ENCODE results near the gene DENND1A.

The DENND1A gene

DNA sequence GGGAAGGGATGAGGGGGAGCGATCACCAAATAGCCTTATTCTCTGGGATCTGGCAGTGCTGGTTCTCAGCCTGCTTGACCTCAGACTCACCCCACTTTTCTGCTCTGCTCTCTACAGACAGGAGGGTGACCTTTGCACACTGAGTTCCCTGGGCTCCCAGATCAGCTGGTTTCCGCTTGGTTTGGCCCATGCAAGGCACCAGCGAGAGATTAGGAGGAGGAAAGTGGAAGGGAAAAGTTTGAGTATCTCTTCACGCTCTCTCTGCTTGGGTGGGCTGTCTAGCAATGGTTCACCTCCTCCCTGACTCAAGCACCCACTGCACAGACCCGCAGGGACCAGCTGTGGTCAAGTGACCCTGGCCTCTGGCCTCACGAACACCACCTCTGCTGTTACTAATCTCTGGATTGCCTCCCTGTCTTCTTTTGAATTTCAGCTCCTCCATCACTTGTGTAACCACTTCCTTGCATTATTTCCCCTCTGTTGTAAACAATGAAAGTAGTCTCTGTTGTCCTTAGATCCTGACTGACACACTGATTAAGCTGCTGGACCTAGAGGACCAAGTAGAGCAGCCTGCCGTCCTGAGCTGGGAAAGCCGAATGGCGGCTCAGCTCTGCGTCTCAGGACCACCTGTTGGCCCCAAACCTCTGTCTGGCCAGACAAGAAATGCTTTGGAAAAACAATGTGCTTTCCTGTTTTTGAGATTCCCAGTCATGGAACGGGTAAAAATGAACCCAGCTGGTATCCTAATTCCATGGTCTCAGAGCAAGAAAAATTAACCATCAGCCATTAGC, 387.3 kb downstream of the DENND1A start:
- no peak for TF ChIP-seq ZNF274 (IDR thresholded peaks at IDR 0.05; ENCODE audit: low read depth, low read length)
- no peak overlapping the region for H3K4me3 ChIP-seq (ENCODE audit: low read length)

DNA sequence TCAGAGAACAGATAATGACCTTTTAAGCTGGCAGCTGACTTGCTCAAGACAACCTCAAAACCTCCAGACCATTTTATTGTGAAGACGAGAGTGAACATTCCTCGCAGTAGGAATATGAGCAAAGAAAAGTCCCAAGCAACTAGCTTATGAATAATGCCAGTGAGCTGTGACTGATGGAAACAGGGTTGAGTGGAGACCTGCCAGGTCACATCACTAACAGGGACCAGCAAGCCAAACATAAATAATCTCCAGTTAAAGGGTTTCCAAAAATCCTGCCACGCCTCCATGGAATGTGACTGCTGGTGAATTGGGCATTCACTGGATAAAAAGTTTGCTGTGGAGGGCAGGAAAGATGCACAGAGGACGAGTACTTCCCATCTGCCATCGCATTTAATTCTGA, 388.5 kb downstream of the DENND1A start:
- TF ChIP-seq ZNF274 (IDR thresholded peaks at IDR 0.05; ENCODE audit: low read depth, low read length): no peak
- H3K4me3 ChIP-seq (ENCODE audit: low read length): no peak overlapping the region

DNA sequence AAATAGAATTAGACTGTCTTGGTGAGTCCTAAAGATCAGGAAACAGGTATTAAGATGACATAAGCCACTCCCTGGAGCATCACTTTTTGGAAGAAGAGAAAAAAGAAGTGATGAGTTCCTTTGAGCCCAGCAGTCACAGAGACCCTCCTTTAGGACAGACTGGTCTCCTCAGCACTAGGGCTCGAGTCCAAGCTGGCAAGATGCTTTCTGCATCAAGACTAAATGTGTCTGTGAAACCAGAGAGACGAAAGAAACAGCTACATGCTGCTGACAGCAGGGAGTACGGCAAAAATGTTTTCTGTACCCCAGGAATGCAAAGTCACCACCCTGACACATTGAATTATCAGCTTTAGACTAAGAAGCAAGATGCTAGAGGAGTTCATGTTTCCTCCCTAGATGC, 389.5 kb downstream of the DENND1A start:
- TF ChIP-seq ZNF274 (IDR thresholded peaks at IDR 0.05; ENCODE audit: low read depth, low read length): no peak
- no peak overlapping the region for H3K4me3 ChIP-seq (ENCODE audit: low read length)

DNA sequence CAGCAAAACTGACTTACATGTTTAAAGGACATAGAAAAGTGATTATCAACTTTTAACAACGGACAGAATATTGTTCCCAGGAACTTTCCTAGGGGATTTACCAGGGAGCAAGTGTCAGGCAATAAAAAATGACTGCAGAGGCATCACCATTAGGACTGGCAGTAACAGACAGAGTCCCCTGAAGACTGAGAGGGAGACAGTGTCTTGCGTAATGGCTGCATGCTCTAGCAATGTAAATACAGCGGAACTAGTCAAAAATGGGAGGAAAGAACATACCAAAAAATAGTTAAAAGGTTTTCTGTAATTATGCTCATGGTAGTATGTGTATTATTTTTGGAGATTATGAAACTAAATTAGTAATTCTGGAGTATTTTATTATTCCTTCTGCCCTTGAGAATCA, 392.1 kb downstream of the DENND1A start:
- TF ChIP-seq ZNF274 (IDR thresholded peaks at IDR 0.05; ENCODE audit: low read depth, low read length): no peak
- H3K4me3 ChIP-seq (ENCODE audit: low read length): no peak overlapping the region

DNA sequence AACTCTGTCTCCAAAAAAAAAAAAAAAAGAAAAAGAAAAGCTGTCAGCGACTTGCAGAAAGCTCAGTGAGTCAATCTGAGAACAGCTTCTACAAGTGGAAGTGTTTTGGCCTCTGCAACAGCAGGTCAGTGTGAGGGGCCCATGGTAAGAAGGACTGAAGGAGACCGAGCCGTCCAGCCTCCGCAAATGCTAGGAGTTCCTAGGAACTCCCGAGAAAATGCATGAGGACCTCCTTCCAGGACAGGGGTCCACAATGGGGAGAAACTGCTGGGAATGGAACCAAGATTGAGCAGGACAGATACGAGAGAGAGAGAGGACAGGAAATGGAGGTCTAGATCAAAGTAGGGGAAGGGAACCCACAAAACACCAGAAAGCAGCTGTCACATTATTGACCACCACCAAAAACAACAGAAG, 393.5 kb downstream of the DENND1A start:
- no peak for TF ChIP-seq ZNF274 (IDR thresholded peaks at IDR 0.05; ENCODE audit: low read depth, low read length)
- no peak overlapping the region for H3K4me3 ChIP-seq (ENCODE audit: low read length)

DNA sequence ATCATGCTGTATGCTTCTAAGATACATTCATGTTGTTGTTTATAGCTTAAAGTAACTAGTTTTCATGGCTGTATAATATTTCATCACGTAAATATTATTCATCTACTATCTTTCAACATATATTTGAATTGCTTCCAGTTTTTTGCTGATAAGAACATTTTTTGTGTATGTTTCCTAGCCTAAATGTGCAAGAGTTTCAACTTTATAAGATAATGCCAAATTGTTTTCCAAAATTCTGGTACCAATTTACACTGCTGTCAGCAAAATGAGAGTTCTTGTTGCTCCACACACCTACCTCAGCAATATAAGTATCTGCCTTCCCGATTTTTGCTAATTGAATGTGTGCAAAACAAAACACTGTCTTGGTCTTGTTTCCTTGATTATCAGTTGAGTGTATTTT, 395.6 kb downstream of the DENND1A start:
- no peak for TF ChIP-seq ZNF274 (IDR thresholded peaks at IDR 0.05; ENCODE audit: low read depth, low read length)

DNA sequence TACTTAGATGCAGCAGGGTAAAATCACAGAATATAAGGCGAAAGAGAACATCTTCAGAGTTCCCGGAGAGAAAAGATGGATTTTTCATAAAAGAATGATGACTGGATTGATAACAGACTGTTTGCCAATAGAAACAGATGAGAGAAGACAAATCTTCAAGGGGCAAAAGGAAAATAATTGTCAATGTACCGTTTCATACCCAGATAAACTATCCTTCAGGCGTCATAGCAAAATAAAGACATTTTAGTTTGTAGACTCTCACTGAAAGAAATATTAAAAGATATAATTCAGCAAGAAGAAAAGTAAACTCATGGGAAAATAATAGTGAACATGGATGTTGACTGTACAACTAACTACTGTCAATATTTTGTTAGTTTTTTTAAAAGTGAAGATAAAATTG, 399.7 kb downstream of the DENND1A start:
- TF ChIP-seq ZNF274 (IDR thresholded peaks at IDR 0.05; ENCODE audit: low read depth, low read length): no peak

More for the DNA sequence above, 395.6 kb downstream of the DENND1A start:
- no peak overlapping the region for H3K4me3 ChIP-seq (ENCODE audit: low read length)

DNA sequence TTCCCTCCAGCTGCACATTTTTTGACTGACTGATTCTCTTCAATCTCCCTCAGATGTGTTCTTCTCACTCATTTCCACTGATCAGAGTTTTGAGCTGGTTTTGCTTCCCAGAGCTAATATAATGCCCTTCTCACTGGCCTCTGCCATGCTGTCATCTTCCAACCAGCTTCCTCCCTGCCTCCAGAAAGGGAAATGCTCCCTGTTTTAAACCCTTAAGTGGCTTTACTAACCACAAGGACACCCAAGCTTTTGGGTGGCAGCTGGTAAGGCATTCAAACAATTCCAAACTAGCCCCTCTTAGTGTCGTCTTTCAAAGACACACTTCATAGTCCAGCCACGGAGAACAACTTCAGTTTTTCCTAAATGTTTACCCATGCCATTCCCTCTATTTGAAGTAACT, 401.4 kb downstream of the DENND1A start:
- no peak overlapping the region for H3K4me3 ChIP-seq (ENCODE audit: low read length)
- TF ChIP-seq ZNF274 (IDR thresholded peaks at IDR 0.05; ENCODE audit: low read depth, low read length): no peak

More for the DNA sequence above, 399.7 kb downstream of the DENND1A start:
- H3K4me3 ChIP-seq (ENCODE audit: low read length): no peak overlapping the region

DNA sequence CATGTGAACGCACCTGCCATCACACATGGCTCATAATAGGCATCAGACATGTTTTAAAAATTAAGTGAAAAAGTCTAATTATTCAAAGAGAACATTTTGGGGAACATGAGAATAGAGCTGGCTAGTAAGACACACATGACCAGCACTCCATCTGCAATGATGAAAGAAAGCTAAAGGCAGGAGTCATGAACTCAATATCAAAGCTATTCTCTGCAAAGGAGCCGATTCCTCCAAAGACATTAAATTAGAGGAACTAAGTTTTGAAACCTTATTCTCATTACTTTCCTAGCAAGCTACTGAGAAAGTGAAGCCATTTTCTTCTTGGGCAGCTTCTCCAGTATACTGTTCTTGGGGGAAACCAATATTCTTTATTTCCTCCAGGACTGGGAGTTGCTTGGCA, 401.9 kb downstream of the DENND1A start:
- TF ChIP-seq ZNF274 (IDR thresholded peaks at IDR 0.05; ENCODE audit: low read depth, low read length): no peak
- no peak overlapping the region for H3K4me3 ChIP-seq (ENCODE audit: low read length)

DNA sequence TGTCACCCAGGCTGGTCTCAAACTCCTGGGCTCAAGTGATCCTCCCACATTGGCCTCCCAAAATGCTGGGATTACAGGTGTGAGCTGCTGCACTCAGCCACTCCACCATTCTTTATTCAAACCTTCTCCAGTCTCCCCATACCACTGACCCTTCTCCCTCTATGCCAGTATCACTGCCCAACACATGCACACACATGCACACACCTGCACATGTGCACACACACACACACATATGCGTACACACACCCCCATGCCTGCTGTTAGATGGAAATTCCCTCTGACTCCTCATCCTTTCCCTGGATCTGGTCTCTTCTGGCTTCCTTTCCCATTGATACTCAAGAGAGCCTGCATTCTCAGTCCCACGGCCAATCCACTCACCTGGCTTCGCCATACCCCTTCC, 404.0 kb downstream of the DENND1A start:
- H3K4me3 ChIP-seq (ENCODE audit: low read length): no peak overlapping the region
- no peak for TF ChIP-seq ZNF274 (IDR thresholded peaks at IDR 0.05; ENCODE audit: low read depth, low read length)

DNA sequence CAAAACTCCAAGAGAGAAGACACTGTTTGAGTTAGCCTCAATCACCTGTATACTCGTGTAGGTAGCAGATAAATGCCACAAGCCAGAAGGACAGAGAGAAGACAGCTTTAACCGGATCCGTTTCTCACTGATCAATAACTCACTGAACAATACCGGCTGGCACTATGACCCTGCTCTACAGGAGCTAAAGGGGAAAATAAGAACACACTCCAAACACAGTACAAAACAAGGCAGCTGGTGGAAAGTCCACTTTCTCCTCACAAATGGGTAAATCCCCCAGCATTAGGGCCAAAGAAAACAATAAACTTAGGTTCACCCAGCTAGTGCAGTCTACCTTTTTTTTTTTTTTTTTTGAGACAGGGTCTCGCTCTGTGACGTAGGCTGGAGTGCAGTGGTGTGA, 404.5 kb downstream of the DENND1A start:
- no peak overlapping the region for H3K4me3 ChIP-seq (ENCODE audit: low read length)
- TF ChIP-seq ZNF274 (IDR thresholded peaks at IDR 0.05; ENCODE audit: low read depth, low read length): no peak

DNA sequence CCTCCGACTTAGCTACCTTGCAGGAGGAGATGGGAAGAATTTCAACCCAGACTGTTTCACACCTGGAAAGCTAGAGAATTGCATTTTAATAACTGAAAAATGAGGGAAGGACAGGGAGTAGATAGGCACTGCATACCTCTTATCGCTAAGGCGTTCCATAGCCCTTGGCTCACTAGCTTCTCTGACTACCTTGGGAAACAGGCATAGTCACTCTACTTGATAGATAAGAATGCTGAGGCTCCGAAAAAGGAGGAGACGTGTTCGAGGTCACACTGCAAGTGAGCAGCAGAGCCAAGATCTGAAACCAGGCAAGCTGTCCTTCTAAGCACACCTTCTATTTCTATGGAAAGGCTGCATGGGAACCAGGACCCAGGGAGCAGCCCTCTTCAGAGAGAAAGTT, 405.1 kb downstream of the DENND1A start:
- TF ChIP-seq ZNF274 (IDR thresholded peaks at IDR 0.05; ENCODE audit: low read depth, low read length): no peak
- H3K4me3 ChIP-seq (ENCODE audit: low read length): no peak overlapping the region

DNA sequence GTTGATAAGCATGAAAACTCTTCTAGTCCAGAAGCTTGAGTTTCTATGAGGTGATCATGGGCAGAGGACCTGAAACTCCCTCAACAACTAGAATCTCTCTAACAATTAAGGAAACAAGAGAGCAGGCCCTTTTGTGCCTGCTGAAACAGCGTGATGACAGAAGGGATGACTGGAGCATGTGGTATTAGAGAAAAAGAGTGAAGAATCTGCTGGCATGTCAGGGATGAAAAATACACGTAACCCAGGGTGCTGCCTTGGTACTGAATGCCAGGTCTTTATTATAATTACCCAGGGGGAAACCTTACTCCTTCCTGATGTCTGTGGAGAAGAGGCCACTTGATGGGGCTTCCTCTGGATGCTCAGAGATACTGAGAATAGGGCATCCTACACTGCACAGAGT, 406.1 kb downstream of the DENND1A start:
- no peak overlapping the region for H3K4me3 ChIP-seq (ENCODE audit: low read length)
- TF ChIP-seq ZNF274 (IDR thresholded peaks at IDR 0.05; ENCODE audit: low read depth, low read length): no peak

DNA sequence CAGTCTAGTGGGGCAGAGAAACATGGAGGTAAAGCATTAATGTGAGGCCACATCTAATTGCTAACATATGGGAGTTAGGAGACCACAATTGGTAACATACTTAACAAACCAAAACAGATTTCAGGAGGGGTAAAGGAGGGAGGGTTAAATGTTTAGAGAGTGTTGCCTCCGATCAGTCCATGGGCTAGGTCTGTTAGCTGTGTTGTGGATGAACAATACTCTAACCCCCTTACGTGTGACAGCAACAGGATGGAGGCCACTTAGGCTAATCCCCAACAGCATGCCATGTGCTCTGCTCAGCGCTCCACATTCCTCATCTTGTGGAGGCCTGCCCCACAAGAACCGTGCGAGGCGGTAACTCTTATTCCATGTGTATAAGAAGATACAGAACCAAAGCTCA, 406.9 kb downstream of the DENND1A start:
- no peak for TF ChIP-seq ZNF274 (IDR thresholded peaks at IDR 0.05; ENCODE audit: low read depth, low read length)
- H3K4me3 ChIP-seq (ENCODE audit: low read length): no peak overlapping the region

DNA sequence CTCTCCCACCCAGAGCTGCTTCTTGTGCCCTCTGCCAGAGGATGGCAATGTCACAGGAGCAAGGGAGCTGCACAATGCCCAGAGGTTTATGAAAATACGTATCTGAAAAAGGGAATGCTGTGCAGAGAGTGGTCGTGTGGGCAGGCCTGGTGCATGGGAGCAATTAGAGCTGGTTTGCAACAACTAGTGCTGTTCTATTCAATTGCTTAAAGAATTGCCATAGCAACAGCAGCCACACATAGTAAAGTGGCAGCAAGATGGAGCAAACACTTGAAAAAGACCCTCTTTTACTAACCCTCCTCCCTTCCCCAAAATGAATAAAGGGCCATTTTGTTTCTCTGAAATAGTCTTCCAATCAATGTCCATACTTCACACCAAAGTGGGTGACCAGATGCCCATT, 407.7 kb downstream of the DENND1A start:
- no peak for TF ChIP-seq ZNF274 (IDR thresholded peaks at IDR 0.05; ENCODE audit: low read depth, low read length)
- no peak overlapping the region for H3K4me3 ChIP-seq (ENCODE audit: low read length)

DNA sequence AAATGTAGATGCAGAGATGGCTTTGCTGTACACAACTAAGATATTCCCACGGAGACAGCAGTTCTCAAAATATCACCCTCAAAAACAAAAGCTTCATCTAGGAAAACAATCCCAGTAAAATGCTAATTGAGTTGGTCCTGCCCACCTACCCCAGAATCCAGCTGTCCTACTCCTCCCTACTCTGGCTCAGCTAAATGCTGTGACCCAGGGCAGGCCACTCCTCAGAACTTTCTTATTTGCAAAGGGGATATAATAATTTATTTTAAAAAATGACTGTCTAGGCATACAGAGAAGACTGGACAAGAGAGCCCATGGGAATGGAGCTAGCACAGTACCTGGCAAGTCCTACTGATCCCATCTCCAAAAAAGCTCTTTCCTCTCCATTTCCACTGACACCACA, 411.6 kb downstream of the DENND1A start:
- no peak for TF ChIP-seq ZNF274 (IDR thresholded peaks at IDR 0.05; ENCODE audit: low read depth, low read length)

More for the DNA sequence above, 411.6 kb downstream of the DENND1A start:
- no peak overlapping the region for H3K4me3 ChIP-seq (ENCODE audit: low read length)
